ENCODE data around the gene TM7SF2.
"Not testable (repeated sequence)": the region's sequence is repeated elsewhere in the genome, so short reads cannot be mapped to it uniquely, and the experiment has no call there.

Gene TM7SF2

GRCh38 chr11:65115361-65116082, 3.9 kb downstream of the TM7SF2 start:
- no peak for DNase-seq

GRCh38 chr11:65116370-65117205, 4.9 kb downstream of the TM7SF2 start:
- peak; percentile 55 for DNase-seq

- peak; percentile 100 for DNase-seq
Measured at GRCh38 chr11:65117206-65118096, 5.8 kb downstream of the TM7SF2 start, which contains the start of gene ZNHIT2. ZNHIT2 (minus strand) TSS chr11:65117701; CDS start chr11:65117653, 48 bp downstream.

GRCh38 chr11:65118097-65118837, 6.6 kb downstream of the TM7SF2 start:
- DNase-seq: no peak

GRCh38 chr11:65118891-65119669, 7.4 kb downstream of the TM7SF2 start:
- DNase-seq: not testable (repeated sequence)

GRCh38 chr11:65119670-65119995, 8.0 kb downstream of the TM7SF2 start:
- no peak for DNase-seq

- no peak for DNase-seq
Measured at GRCh38 chr11:65120831-65121230, 9.2 kb downstream of the TM7SF2 start.

- no peak for DNase-seq
Measured at GRCh38 chr11:65121447-65121864, 9.8 kb downstream of the TM7SF2 start.

- peak; percentile 99 for DNase-seq
Measured at GRCh38 chr11:65121865-65122696, 10.4 kb downstream of the TM7SF2 start, which contains the start of the genes FAU and MRPL49. FAU (minus strand) TSS chr11:65122134; CDS start chr11:65121813, 321 bp downstream. MRPL49 (plus strand) TSS chr11:65122321; CDS start chr11:65122347, 26 bp downstream.

- DNase-seq: no peak
Measured at GRCh38 chr11:65124480-65125196, 13.0 kb downstream of the TM7SF2 start.

- no peak for DNase-seq
Measured at GRCh38 chr11:65125197-65126056, 13.8 kb downstream of the TM7SF2 start.

GRCh38 chr11:65126624-65127274, 15.1 kb downstream of the TM7SF2 start:
- no peak for DNase-seq

GRCh38 chr11:65127473-65128181, 16.0 kb downstream of the TM7SF2 start:
- no peak for DNase-seq

GRCh38 chr11:65128182-65129145, 16.8 kb downstream of the TM7SF2 start:
- DNase-seq: no peak

GRCh38 chr11:65129649-65130441, 18.2 kb downstream of the TM7SF2 start:
- DNase-seq: no peak

All from activated CD4-positive, alpha-beta T cell treated with anti-CD3 and anti-CD28 coated beads, Interleukin-2, amount 50 U/mL, for 1 hour (primary cell).